ENCODE measurements around the gene FMO5. TPM values are rescaled to one million over a fixed set of nuclear protein-coding genes. Genes with fewer than 3 reads are reported as not detected.

Gene FMO5
- total RNA-seq, 1 donor from 2014 or later, result not detected

GRCh38 chr1:147142886-147143285 lies 82.3 kb downstream of the FMO5 start:
- no peaks in the 10 kb centered on the region for H3K4me1 Mint-ChIP-seq (ENCODE audit: low read depth)

More at GRCh38 chr1:147142886-147143285, 82.3 kb downstream of the FMO5 start:
- Mint-ChIP-seq H3K9me3 (no peaks in the 10 kb centered on the region), H3K27ac (no peak overlapping the region), H3K4me3 (no peak overlapping the region), H3K36me3 (ENCODE audit: low read depth) (no peaks in the 10 kb centered on the region), H3K27me3 (ENCODE audit: insufficient read depth) (peaks cover 39% of the 10 kb centered on the region)
- no peak for DNase-seq (ENCODE audit: low spot score)
- intact Hi-C loops (cut with micrococcal nuclease), result no loop called here

Other genes with a start within 250 kb of the FMO5 start
- gene PRKAB2, start 52.9 kb downstream of the FMO5 start, total RNA-seq, result 8.0 and 9.3 TPM in 2 replicates
- gene CHD1L, start 17.3 kb upstream of the FMO5 start, total RNA-seq, result 67.6 and 75.1 TPM in 2 replicates